ENCODE data around the gene HIGD2A. TPM values are rescaled to one million over a fixed set of nuclear protein-coding genes. Genes with fewer than 3 reads are reported as not detected.

The HIGD2A gene
- total RNA-seq, 2 donors from 2014 or later, result 20.1 to 44.1 TPM

DNA sequence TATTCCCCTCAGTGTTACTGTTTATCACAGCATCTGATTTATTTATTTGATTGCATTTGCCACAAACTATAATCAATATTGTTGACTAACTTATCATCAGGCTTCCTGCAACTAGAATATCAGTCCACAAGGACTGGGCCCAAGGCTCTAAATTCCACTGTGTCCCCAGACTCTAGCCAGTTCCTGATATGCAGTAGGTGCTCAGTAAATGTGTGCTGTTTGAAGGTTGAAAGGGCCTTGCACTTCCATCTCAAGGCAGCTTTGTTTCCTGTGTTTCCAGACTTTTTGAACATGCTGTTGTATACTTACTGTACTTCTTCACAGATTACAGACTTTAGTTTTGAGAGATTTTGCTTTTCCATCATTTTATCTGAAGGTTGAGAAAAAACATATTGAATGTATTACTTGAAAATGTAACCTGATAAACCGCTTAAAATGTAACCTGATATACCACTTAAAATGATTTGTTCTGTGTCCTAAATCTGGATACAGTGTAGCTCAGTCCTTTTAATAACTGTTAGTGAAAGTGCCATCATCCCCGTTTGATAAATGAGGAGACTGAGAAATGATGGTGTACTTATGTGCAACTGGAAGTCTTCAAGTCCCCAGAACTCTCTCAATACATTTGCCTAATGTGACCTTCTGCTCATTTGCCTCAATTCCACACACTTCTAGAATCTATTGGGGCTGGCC lies 45.6 kb upstream of the HIGD2A start:
- 60 to 70% methylated on average over 2 of the region's 2 CpGs for WGBS, 2 donors
- no peaks in the 10 kb centered on the region for H3K9me3 ChIP-seq
- no peak overlapping the region for H3K4me3 ChIP-seq
- no peak for DNase-seq
- no peaks in the 10 kb centered on the region for H3K4me1 ChIP-seq
- H3K27me3 ChIP-seq, result no peaks in the 10 kb centered on the region
- intact Hi-C loops (cut with DNase I), result no loop called here
- TF ChIP-seq POLR2A (IDR thresholded peaks at IDR 0.05), result no peak
- TF ChIP-seq, protein P1, sequence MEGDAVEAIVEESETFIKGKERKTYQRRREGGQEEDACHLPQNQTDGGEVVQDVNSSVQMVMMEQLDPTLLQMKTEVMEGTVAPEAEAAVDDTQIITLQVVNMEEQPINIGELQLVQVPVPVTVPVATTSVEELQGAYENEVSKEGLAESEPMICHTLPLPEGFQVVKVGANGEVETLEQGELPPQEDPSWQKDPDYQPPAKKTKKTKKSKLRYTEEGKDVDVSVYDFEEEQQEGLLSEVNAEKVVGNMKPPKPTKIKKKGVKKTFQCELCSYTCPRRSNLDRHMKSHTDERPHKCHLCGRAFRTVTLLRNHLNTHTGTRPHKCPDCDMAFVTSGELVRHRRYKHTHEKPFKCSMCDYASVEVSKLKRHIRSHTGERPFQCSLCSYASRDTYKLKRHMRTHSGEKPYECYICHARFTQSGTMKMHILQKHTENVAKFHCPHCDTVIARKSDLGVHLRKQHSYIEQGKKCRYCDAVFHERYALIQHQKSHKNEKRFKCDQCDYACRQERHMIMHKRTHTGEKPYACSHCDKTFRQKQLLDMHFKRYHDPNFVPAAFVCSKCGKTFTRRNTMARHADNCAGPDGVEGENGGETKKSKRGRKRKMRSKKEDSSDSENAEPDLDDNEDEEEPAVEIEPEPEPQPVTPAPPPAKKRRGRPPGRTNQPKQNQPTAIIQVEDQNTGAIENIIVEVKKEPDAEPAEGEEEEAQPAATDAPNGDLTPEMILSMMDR (IDR thresholded peaks at IDR 0.05), result no peak
- H3K36me3 ChIP-seq (replicated peaks in 1 of 2; ENCODE audit: insufficient read depth in 1 of 2, low read depth in 2 of 2), result peaks cover 10 to 20% of the 10 kb centered on the region in 2 donors
- H3K27ac ChIP-seq, result no peak overlapping the region
- ATAC-seq, result no peak

DNA sequence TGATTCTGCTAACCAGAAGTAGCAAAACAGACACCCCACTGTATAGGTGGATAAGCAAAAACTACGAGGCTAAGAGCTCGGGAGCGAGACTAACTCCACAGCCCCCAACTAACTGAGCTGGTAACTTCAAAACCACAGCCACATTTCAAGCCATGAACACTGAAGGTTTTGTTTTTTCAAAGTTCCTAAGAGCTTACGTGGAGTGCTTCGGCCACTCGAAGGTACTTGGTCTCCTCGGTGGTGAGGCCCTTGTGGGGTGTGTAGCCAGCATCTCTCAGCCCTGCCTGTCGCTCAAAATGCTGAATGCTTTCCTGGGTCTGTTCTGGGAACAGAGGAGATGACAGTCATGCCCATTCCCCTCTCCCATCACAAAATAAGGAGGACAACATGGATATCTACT lies 38.1 kb upstream of the HIGD2A start:
- H3K4me3 ChIP-seq, result no peak overlapping the region
- TF ChIP-seq, protein P1 (IDR thresholded peaks at IDR 0.05), result no peak
- TF ChIP-seq POLR2A (IDR thresholded peaks at IDR 0.05), result no peak
- H3K27me3 ChIP-seq, result no peaks in the 10 kb centered on the region
- peaks cover 19 to 41% of the 10 kb centered on the region in 2 donors for H3K36me3 ChIP-seq (replicated peaks in 1 of 2; ENCODE audit: insufficient read depth in 1 of 2, low read depth in 2 of 2)
- H3K9me3 ChIP-seq, result no peaks in the 10 kb centered on the region
- ATAC-seq, result no peak
- no peak overlapping the region for H3K27ac ChIP-seq
- WGBS, 2 donors, result 88 to 95% methylated on average over 8 of the region's 8 CpGs
- intact Hi-C loops (cut with DNase I), result no loop called here
- no peak for DNase-seq
- H3K4me1 ChIP-seq, result no peaks in the 10 kb centered on the region

DNA sequence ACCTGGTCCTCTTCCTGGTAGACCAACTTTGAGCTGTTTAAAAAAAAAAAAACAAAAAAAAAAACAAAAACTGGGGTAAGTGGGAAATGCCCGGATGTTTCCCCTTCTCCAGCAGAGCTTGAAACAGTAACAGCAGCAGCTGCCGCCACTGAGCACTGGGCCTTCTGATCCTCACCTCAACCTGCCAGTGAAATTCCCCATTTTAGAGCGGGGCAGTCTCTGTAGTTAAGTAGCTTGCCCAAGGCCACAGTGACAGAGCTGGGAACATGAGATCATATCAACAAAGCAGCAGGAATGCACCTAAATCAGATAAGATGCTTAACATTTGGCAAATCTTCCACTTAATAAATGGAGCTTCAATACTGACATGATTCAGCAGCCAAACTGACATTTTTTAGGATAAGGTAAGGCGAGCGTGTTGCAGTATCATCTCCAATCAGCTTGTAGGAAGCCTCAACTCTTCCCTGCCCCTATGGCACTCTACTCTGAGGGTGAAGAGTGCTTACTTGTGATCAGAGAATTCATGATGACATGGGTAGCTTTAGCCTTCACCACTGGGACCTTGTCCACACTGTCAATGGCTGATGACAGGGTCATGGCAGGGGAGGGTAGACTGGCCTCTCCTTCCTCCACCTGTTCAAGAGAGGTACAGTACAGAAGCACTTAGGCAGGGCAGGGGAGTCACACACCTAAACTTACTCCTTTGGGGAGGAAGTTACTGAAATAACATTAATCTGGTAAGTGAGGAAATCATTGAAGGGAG lies 36.3 kb upstream of the HIGD2A start:
- intact Hi-C loops (cut with DNase I), result no loop called here
- H3K4me3 ChIP-seq, result no peak overlapping the region
- no peaks in the 10 kb centered on the region for H3K4me1 ChIP-seq
- ATAC-seq (peak; percentile 38), DNase-seq (peak in 1 of 4 donors; percentile 17)
- no peaks in the 10 kb centered on the region for H3K9me3 ChIP-seq
- WGBS, 2 donors, result 77 to 81% methylated on average over 5 of the region's 5 CpGs
- H3K27me3 ChIP-seq, result no peaks in the 10 kb centered on the region
- peaks cover 11 to 31% of the 10 kb centered on the region in 2 donors for H3K36me3 ChIP-seq (replicated peaks in 1 of 2; ENCODE audit: insufficient read depth in 1 of 2, low read depth in 2 of 2)
- no peak for TF ChIP-seq POLR2A (IDR thresholded peaks at IDR 0.05)
- TF ChIP-seq, protein P1 (IDR thresholded peaks at IDR 0.05), result no peak
- H3K27ac ChIP-seq, result peak overlapping the region in 2 of 4 donors; percentile 5 to 13

DNA sequence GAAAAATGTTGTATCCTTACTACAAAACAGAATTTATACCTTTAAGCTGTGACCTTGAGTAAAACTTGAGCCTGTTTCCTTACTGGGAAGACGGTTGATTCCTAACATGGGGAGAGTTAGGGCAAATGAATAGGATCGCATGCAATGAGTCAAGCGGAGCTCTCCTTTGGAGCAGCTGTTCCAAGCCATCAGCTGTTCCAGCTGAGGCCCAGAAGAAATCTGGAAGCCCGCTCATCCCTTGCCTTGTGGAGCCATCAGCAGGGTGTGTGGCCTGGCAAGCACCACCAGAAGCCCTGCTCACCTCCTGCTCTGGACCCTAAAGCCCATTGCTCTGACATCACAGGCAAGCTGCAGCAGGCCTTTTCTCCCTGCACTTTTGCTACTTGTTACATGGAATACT lies 35.0 kb upstream of the HIGD2A start:
- WGBS, 2 donors, result 86 to 93% methylated on average over 4 of the region's 4 CpGs
- Histone ChIP-seq H3K36me3 (replicated peaks in 1 of 2; ENCODE audit: insufficient read depth in 1 of 2, low read depth in 2 of 2) (peaks cover 3 to 18% of the 10 kb centered on the region in 2 donors), H3K4me3 (no peak overlapping the region), H3K9me3 (no peaks in the 10 kb centered on the region), H3K27me3 (no peaks in the 10 kb centered on the region), H3K27ac (no peak overlapping the region), H3K4me1 (peaks cover 6% of the 10 kb centered on the region)
- intact Hi-C loops (cut with DNase I), result no loop called here
- TF ChIP-seq POLR2A (IDR thresholded peaks at IDR 0.05), result no peak
- TF ChIP-seq, protein P1 (IDR thresholded peaks at IDR 0.05), result no peak
- DNase-seq, result no peak
- no peak for ATAC-seq

Data from body of pancreas (tissue), 4 donors.